WTC11 (cell line): ENCODE results near the gene LRRC28. TPM values are rescaled to one million over a fixed set of nuclear protein-coding genes. Genes with fewer than 3 reads are reported as not detected.

ENCODE experiments used
- ATAC-seq: fragments of 200-7000 bp; cut with Tn5 transposase; 2 replicates; pipeline ENCODE4 v1.10.0; 2021; ENCODE audit warnings: mild to moderate bottlenecking, moderate library complexity
- CTCF ChIA-PET: fragments of 300-600 bp; sonication (Branson Sonifier 250); formaldehyde crosslinking; loops from one replicate; lab custom pipeline; 2021; ENCODE audit warnings: antibody characterized with exemption; lab: Charles Lee
- POLR2A ChIA-PET: fragments of 350-600 bp; sonication (Branson Sonifier 250); formaldehyde crosslinking; loops from one replicate; lab custom pipeline; 2021; ENCODE audit warnings: antibody characterized with exemption; lab: Charles Lee
- DNase-seq: peaks from one replicate; pipeline ENCODE4 v3.0.0; 2021; ENCODE audit warnings: low spot score
- H3K27ac Mint-ChIP-seq: 2 replicates; pipeline ENCODE4 v1.8.0; 2021; ENCODE audit warnings: mixed read lengths
- H3K27me3 Mint-ChIP-seq: 2 replicates; pipeline ENCODE4 v1.8.0; 2021; ENCODE audit warnings: low read depth, mild to moderate bottlenecking, moderate library complexity, mixed read lengths
- H3K36me3 Mint-ChIP-seq: 2 replicates; pipeline ENCODE4 v1.8.0; 2021; ENCODE audit warnings: mixed read lengths
- H3K4me1 Mint-ChIP-seq: 2 replicates; pipeline ENCODE4 v1.8.0; 2022; ENCODE audit warnings: mixed read lengths
- H3K4me3 Mint-ChIP-seq: 2 replicates; pipeline ENCODE4 v1.8.0; 2021; ENCODE audit warnings: mild to moderate bottlenecking, moderate library complexity, mixed read lengths
- H3K9me3 Mint-ChIP-seq: 2 replicates; pipeline ENCODE4 v1.8.0; 2021; ENCODE audit warnings: mixed read lengths
- ATF1 ChIP-seq: sonication (generic); formaldehyde crosslinking; IDR thresholded peaks from 2 replicates; pipeline ENCODE4 v1.8.1; 2023; ENCODE audit warnings: mild to moderate bottlenecking, moderate library complexity, missing genetic modification reagents
- ELF4 ChIP-seq: sonication (generic); formaldehyde crosslinking; IDR thresholded peaks from 2 replicates; pipeline ENCODE4 v1.8.1; 2022; ENCODE audit warnings: low read depth, mild to moderate bottlenecking, moderate library complexity, missing genetic modification reagents
- HMGXB4 ChIP-seq: sonication (generic); formaldehyde crosslinking; IDR thresholded peaks from 2 replicates; pipeline ENCODE4 v1.8.1; 2023; ENCODE audit warnings: mild to moderate bottlenecking, moderate library complexity, missing genetic modification reagents
- MAX ChIP-seq: sonication (generic); formaldehyde crosslinking; IDR thresholded peaks from 2 replicates; pipeline ENCODE4 v1.8.0; 2022; ENCODE audit warnings: mild to moderate bottlenecking, missing genetic modification reagents
- ZNF263 ChIP-seq: sonication (generic); formaldehyde crosslinking; IDR thresholded peaks from 2 replicates; pipeline ENCODE4 v1.8.1; 2022; ENCODE audit warnings: low read depth, mild to moderate bottlenecking, moderate library complexity, missing genetic modification reagents
- ZNF317 ChIP-seq: sonication (generic); formaldehyde crosslinking; IDR thresholded peaks from 2 replicates; pipeline ENCODE4 v1.8.1; 2023; ENCODE audit warnings: low read depth, mild to moderate bottlenecking, moderate library complexity, missing genetic modification reagents, borderline replicate concordance
- ZNF423 ChIP-seq: fragments of 250-450 bp; sonication (Bioruptor Pico); IDR thresholded peaks from 2 replicates; pipeline ENCODE4 v2.1.2; 2022; ENCODE audit warnings: mild to moderate bottlenecking, moderate library complexity
- ZNF425 ChIP-seq: fragments of 250-450 bp; sonication (Bioruptor Pico); conservative IDR thresholded peaks from 2 replicates; pipeline ENCODE4 v1.9.0; 2021; ENCODE audit warnings: mild to moderate bottlenecking
- ZNF512 ChIP-seq: sonication (generic); formaldehyde crosslinking; IDR thresholded peaks from 2 replicates; pipeline ENCODE4 v1.8.1; 2022; ENCODE audit warnings: missing genetic modification reagents, borderline replicate concordance
- ZNF532 ChIP-seq: fragments of 250-450 bp; sonication (Bioruptor Pico); IDR thresholded peaks from 2 replicates; pipeline ENCODE4 v1.9.0; 2021; ENCODE audit warnings: mild to moderate bottlenecking, borderline replicate concordance
- total RNA-seq: library from RNA; stranded (reverse); gene quantifications from 3 replicates; pipeline ENCODE4 v1.2.3, GENCODE V29; 2021

Gene LRRC28
- total RNA-seq, 1 experiment from 2014 or later = 18.4 TPM

GRCh38 chr15:99371180-99372103 is 120.2 kb downstream of the LRRC28 start (continued):
- no peak for TF ChIP-seq HMGXB4 (CRISPR knock-in tag)
- no peak for TF ChIP-seq ZNF425 (CRISPR knock-in tag)
- TF ChIP-seq ATF1 = no peak
- no peak for TF ChIP-seq ZNF263 (CRISPR knock-in tag)
- TF ChIP-seq MAX (CRISPR knock-in tag) = no peak
- no peak for TF ChIP-seq ZNF532 (CRISPR knock-in tag)
- no peak for TF ChIP-seq ZNF317 (CRISPR knock-in tag)
- no peak for TF ChIP-seq ELF4 (CRISPR knock-in tag)

- Mint-ChIP-seq H3K27ac (no peak overlapping the region), H3K9me3 (peaks cover 29% of the 10 kb centered on the region), H3K36me3 (peaks cover 16% of the 10 kb centered on the region), H3K4me3 (no peak overlapping the region), H3K27me3 (peaks cover 4% of the 10 kb centered on the region; the same call in 1 of the 2 replicates), H3K4me1 (peaks cover 19% of the 10 kb centered on the region)
- ATAC-seq (peak; percentile 65), DNase-seq (peak; percentile 40)
- POLR2A ChIA-PET = no interaction called here
- TF ChIP-seq ZNF423 (CRISPR knock-in tag) (peak; percentile 69; the same call in 1 of the 2 replicates), ZNF512 (CRISPR knock-in tag) (no peak)
- CTCF ChIA-PET = interaction anchor here (0.6 to 3.0 kb wide), 10 partner anchors 9 to 348 kb away, joined by 3 to 15 read pairs (median 5); partner anchors contain the start of genes LYSMD4 and SYNM
These were observed 133.9 kb downstream of the LRRC28 start for GRCh38 chr15:99385005-99385669.
